ENCODE data around the gene H2AZ1.

The H2AZ1 gene

GRCh38 chr4:99946356-99947189 is 3.5 kb downstream of the H2AZ1 start, which contains the start of gene DNAJB14:
DNAJB14 (minus strand) TSS chr4:99946618; CDS start chr4:99946571, 47 bp downstream.
- peak within 1 kb of the TSS; percentile 96 for H3K4me3 ChIP-seq (ENCODE audit: low read length, poor library complexity, severe bottlenecking)
- H3K9ac ChIP-seq (ENCODE audit: low read depth, low read length, poor library complexity, severe bottlenecking): peak within 1 kb of the TSS; percentile 99
- peaks cover 62% of the 10 kb centered on the region for H4K20me1 ChIP-seq (ENCODE audit: insufficient read depth, low read length, poor library complexity, severe bottlenecking)
- peaks cover 21% of the 10 kb centered on the region for H3F3A ChIP-seq (ENCODE audit: low read depth)
- H3K9me3 ChIP-seq (ENCODE audit: insufficient read depth, low read depth, low read length): no peaks in the 10 kb centered on the region
- TF ChIP-seq CTCF (conservative IDR thresholded peaks at IDR 0.05; ENCODE audit: low read length): no peak
- no peak for TF ChIP-seq EZH2phosphoT487 (IDR thresholded peaks at IDR 0.05; ENCODE audit: borderline replicate concordance)
- peaks cover 20% of the 10 kb centered on the region for H3K36me3 ChIP-seq (ENCODE audit: insufficient read depth, low read length)
- H2AFZ ChIP-seq (ENCODE audit: low read length): peak within 1 kb of the TSS; percentile 66
- H3K9me2 ChIP-seq (replicated peaks; ENCODE audit: low read depth, low read length): no peaks in the 10 kb centered on the region
- peaks cover 80% of the 10 kb centered on the region for H3K79me2 ChIP-seq (ENCODE audit: insufficient read depth, low read length)
- peaks cover 5% of the 10 kb centered on the region for H3K27me3 ChIP-seq (ENCODE audit: insufficient read depth, low read length, poor library complexity, severe bottlenecking)
- peaks cover 63% of the 10 kb centered on the region for H3K4me1 ChIP-seq (ENCODE audit: insufficient read depth, low read length, poor library complexity, severe bottlenecking)
- peak within 1 kb of the TSS; percentile 95 for H3K4me2 ChIP-seq (ENCODE audit: low read depth, low read length, poor library complexity, severe bottlenecking)

GRCh38 chr4:99945718-99946355 is 4.2 kb downstream of the H2AZ1 start:
- Histone ChIP-seq H3K79me2 (ENCODE audit: insufficient read depth, low read length) (peaks cover 82% of the 10 kb centered on the region), H3K36me3 (ENCODE audit: insufficient read depth, low read length) (peaks cover 20% of the 10 kb centered on the region), H3K9me3 (ENCODE audit: insufficient read depth, low read depth, low read length) (no peaks in the 10 kb centered on the region), H2AFZ (ENCODE audit: low read length) (peak overlapping the region; percentile 66), H4K20me1 (ENCODE audit: insufficient read depth, low read length, poor library complexity, severe bottlenecking) (peaks cover 67% of the 10 kb centered on the region), H3K4me1 (ENCODE audit: insufficient read depth, low read length, poor library complexity, severe bottlenecking) (peaks cover 58% of the 10 kb centered on the region), H3K4me3 (ENCODE audit: low read length, poor library complexity, severe bottlenecking) (peak overlapping the region; percentile 96), H3K4me2 (ENCODE audit: low read depth, low read length, poor library complexity, severe bottlenecking) (peak overlapping the region; percentile 95), H3K27me3 (ENCODE audit: insufficient read depth, low read length, poor library complexity, severe bottlenecking) (peaks cover 5% of the 10 kb centered on the region), H3F3A (ENCODE audit: low read depth) (peaks cover 21% of the 10 kb centered on the region), H3K9me2 (replicated peaks; ENCODE audit: low read depth, low read length) (no peaks in the 10 kb centered on the region), H3K9ac (ENCODE audit: low read depth, low read length, poor library complexity, severe bottlenecking) (peak overlapping the region; percentile 94)
- TF ChIP-seq EZH2phosphoT487 (IDR thresholded peaks at IDR 0.05; ENCODE audit: borderline replicate concordance) (no peak), CTCF (conservative IDR thresholded peaks at IDR 0.05; ENCODE audit: low read length) (no peak)

GRCh38 chr4:99943904-99944437 is 6.1 kb downstream of the H2AZ1 start:
- Histone ChIP-seq H3K4me2 (ENCODE audit: low read depth, low read length, poor library complexity, severe bottlenecking) (peak overlapping the region; percentile 95), H3K27me3 (ENCODE audit: insufficient read depth, low read length, poor library complexity, severe bottlenecking) (no peaks in the 10 kb centered on the region), H2AFZ (ENCODE audit: low read length) (no peak overlapping the region), H3K79me2 (ENCODE audit: insufficient read depth, low read length) (peaks cover 74% of the 10 kb centered on the region), H3K4me1 (ENCODE audit: insufficient read depth, low read length, poor library complexity, severe bottlenecking) (peaks cover 56% of the 10 kb centered on the region), H3F3A (ENCODE audit: low read depth) (peaks cover 14% of the 10 kb centered on the region), H3K9ac (ENCODE audit: low read depth, low read length, poor library complexity, severe bottlenecking) (no peak overlapping the region), H3K4me3 (ENCODE audit: low read length, poor library complexity, severe bottlenecking) (peak overlapping the region; percentile 96), H4K20me1 (ENCODE audit: insufficient read depth, low read length, poor library complexity, severe bottlenecking) (peaks cover 67% of the 10 kb centered on the region), H3K36me3 (ENCODE audit: insufficient read depth, low read length) (peaks cover 20% of the 10 kb centered on the region), H3K9me2 (replicated peaks; ENCODE audit: low read depth, low read length) (no peaks in the 10 kb centered on the region), H3K9me3 (ENCODE audit: insufficient read depth, low read depth, low read length) (no peaks in the 10 kb centered on the region)
- TF ChIP-seq CTCF (conservative IDR thresholded peaks at IDR 0.05; ENCODE audit: low read length) (no peak), EZH2phosphoT487 (IDR thresholded peaks at IDR 0.05; ENCODE audit: borderline replicate concordance) (no peak)
